ENCODE results near the gene ETFA.

The ETFA gene

GRCh38 chr15:76169911-76170800 is 141.1 kb downstream of the ETFA start:
- H3K36me3 ChIP-seq (ENCODE audit: low read depth) = no peaks in the 10 kb centered on the region
- H3K27ac ChIP-seq (ENCODE audit: poor library complexity, severe bottlenecking) = no peak overlapping the region
- no peaks in the 10 kb centered on the region for H3K4me1 ChIP-seq (ENCODE audit: insufficient read depth, poor library complexity, severe bottlenecking)
- no peak for DNase-seq (ENCODE audit: low spot score)
- H3K27me3 ChIP-seq (ENCODE audit: insufficient read depth, poor library complexity, severe bottlenecking) = no peaks in the 10 kb centered on the region
- TF ChIP-seq CTCF (IDR thresholded peaks at IDR 0.05; ENCODE audit: poor library complexity, severe bottlenecking) = no peak
- no peaks in the 10 kb centered on the region for H3K9me3 ChIP-seq (ENCODE audit: severe bottlenecking)
- ATAC-seq (ENCODE audit: low read depth) = no peak
- H3K4me3 ChIP-seq (ENCODE audit: severe bottlenecking) = no peak overlapping the region

- Histone ChIP-seq H3K4me1 (ENCODE audit: insufficient read depth, poor library complexity, severe bottlenecking) (no peaks in the 10 kb centered on the region), H3K27ac (ENCODE audit: poor library complexity, severe bottlenecking) (no peak overlapping the region), H3K4me3 (ENCODE audit: severe bottlenecking) (no peak overlapping the region), H3K9me3 (ENCODE audit: severe bottlenecking) (no peaks in the 10 kb centered on the region), H3K27me3 (ENCODE audit: insufficient read depth, poor library complexity, severe bottlenecking) (no peaks in the 10 kb centered on the region), H3K36me3 (ENCODE audit: low read depth) (no peaks in the 10 kb centered on the region)
- ATAC-seq (ENCODE audit: low read depth) = peak; percentile 37; the same call in 1 of the 3 replicates
- no peak for TF ChIP-seq CTCF (IDR thresholded peaks at IDR 0.05; ENCODE audit: poor library complexity, severe bottlenecking)
- no peak for DNase-seq (ENCODE audit: low spot score)
Observed at GRCh38 chr15:76169018-76169417, 142.3 kb downstream of the ETFA start.

- no peak for ATAC-seq (ENCODE audit: low read depth)
- Histone ChIP-seq H3K9me3 (ENCODE audit: severe bottlenecking) (no peaks in the 10 kb centered on the region), H3K36me3 (ENCODE audit: low read depth) (no peaks in the 10 kb centered on the region), H3K27me3 (ENCODE audit: insufficient read depth, poor library complexity, severe bottlenecking) (no peaks in the 10 kb centered on the region), H3K27ac (ENCODE audit: poor library complexity, severe bottlenecking) (no peak overlapping the region), H3K4me3 (ENCODE audit: severe bottlenecking) (no peak overlapping the region), H3K4me1 (ENCODE audit: insufficient read depth, poor library complexity, severe bottlenecking) (no peaks in the 10 kb centered on the region)
- no peak for TF ChIP-seq CTCF (IDR thresholded peaks at IDR 0.05; ENCODE audit: poor library complexity, severe bottlenecking)
- DNase-seq (ENCODE audit: low spot score) = no peak
Observed at GRCh38 chr15:76168237-76168984, 142.9 kb downstream of the ETFA start.

- Histone ChIP-seq H3K4me3 (ENCODE audit: severe bottlenecking) (no peak overlapping the region), H3K27ac (ENCODE audit: poor library complexity, severe bottlenecking) (no peak overlapping the region), H3K36me3 (ENCODE audit: low read depth) (no peaks in the 10 kb centered on the region), H3K9me3 (ENCODE audit: severe bottlenecking) (no peaks in the 10 kb centered on the region), H3K27me3 (ENCODE audit: insufficient read depth, poor library complexity, severe bottlenecking) (no peaks in the 10 kb centered on the region), H3K4me1 (ENCODE audit: insufficient read depth, poor library complexity, severe bottlenecking) (no peaks in the 10 kb centered on the region)
- no peak for ATAC-seq (ENCODE audit: low read depth)
- no peak for TF ChIP-seq CTCF (IDR thresholded peaks at IDR 0.05; ENCODE audit: poor library complexity, severe bottlenecking)
- DNase-seq (ENCODE audit: low spot score) = no peak
Observed at GRCh38 chr15:76165951-76166350, 145.3 kb downstream of the ETFA start.
